AG04450 (cell line): ENCODE measurements around the gene SPON1. TPM values are rescaled to one million over a fixed set of nuclear protein-coding genes. Genes with fewer than 3 reads are reported as not detected.

Source experiments
- CTCF ChIA-PET: fragments of 300-600, 350-600 bp; formaldehyde crosslinking; extraction: SDS; loops from one replicate; lab custom pipeline; 2022; ENCODE audit warnings: antibody characterized with exemption, inconsistent platforms; lab: Charles Lee
- POLR2A ChIA-PET: fragments of 350-600 bp; formaldehyde crosslinking; extraction: SDS; loops from one replicate; lab custom pipeline; 2021; ENCODE audit warnings: antibody characterized with exemption, inconsistent platforms; lab: Yijun Ruan, JAX
- DNase-seq: peaks from one replicate; pipeline ENCODE4 v3.0.0-alpha.2; 2011; ENCODE audit warnings: low read depth, low spot score
- H3K27ac ChIP-seq: one replicate; pipeline ENCODE4 v1.5.1; 2012; ENCODE audit warnings: low read depth, low read length, control low read depth
- H3K27me3 ChIP-seq: one replicate; pipeline ENCODE4 v1.6.0; 2012; ENCODE audit warnings: low read length; ENCODE audit not compliant: control insufficient read depth, insufficient read depth
- H3K4me3 ChIP-seq: 2 replicates; pipeline ENCODE4 v1.5.1; 2011; ENCODE audit warnings: mild to moderate bottlenecking, low read depth, low read length, control low read depth
- H3K9me3 ChIP-seq: 2 replicates; pipeline ENCODE4 v1.5.1; 2012; ENCODE audit warnings: low read length; ENCODE audit not compliant: control insufficient read depth, insufficient read depth
- CTCF ChIP-seq: IDR thresholded peaks from 2 replicates; pipeline ENCODE4 v1.5.1; 2011; ENCODE audit warnings: low read depth, low read length, control low read depth, inconsistent platforms
- polyA plus RNA-seq: library from polyadenylated mRNA; depleted of rRNA; stranded (reverse); fragments of >200 nt; gene quantifications from 2 replicates; pipeline ENCODE4 v1.2.3, GENCODE V29; 2011

Gene SPON1
- polyA plus RNA-seq, 1 experiment = 0.53 TPM

GRCh38 chr11:14010665-14011064 is 48.1 kb downstream of the SPON1 start:
- CTCF ChIA-PET = no interaction called here
- H3K27me3 ChIP-seq = no peaks in the 10 kb centered on the region

GRCh38 chr11:14012846-14013245 is 50.3 kb downstream of the SPON1 start:
- no peak for DNase-seq
- Histone ChIP-seq H3K4me3 (no peak overlapping the region), H3K9me3 (no peaks in the 10 kb centered on the region), H3K27ac (no peak overlapping the region), H3K27me3 (no peaks in the 10 kb centered on the region)
- POLR2A ChIA-PET = no interaction called here
- CTCF ChIA-PET = no interaction called here
- TF ChIP-seq CTCF = no peak

More at GRCh38 chr11:14010665-14011064, 48.1 kb downstream of the SPON1 start:
- POLR2A ChIA-PET = no interaction called here
- Histone ChIP-seq H3K4me3 (no peak overlapping the region), H3K9me3 (no peaks in the 10 kb centered on the region), H3K27ac (no peak overlapping the region)
- no peak for DNase-seq
- TF ChIP-seq CTCF = no peak

- ChIA-PET POLR2A (no interaction called here), CTCF (interaction anchor here (1.4 kb wide), 1 partner anchor 59 kb away, joined by 3 read pairs; no protein-coding TSS in a partner anchor)
- DNase-seq = no peak
- Histone ChIP-seq H3K4me3 (no peak overlapping the region), H3K9me3 (no peaks in the 10 kb centered on the region), H3K27ac (no peak overlapping the region), H3K27me3 (no peaks in the 10 kb centered on the region)
- TF ChIP-seq CTCF = no peak
Measured at GRCh38 chr11:14015711-14016110, 53.2 kb downstream of the SPON1 start.

GRCh38 chr11:14018441-14018840 is 55.9 kb downstream of the SPON1 start:
- no peak overlapping the region for H3K27ac ChIP-seq
- DNase-seq = no peak
- no peaks in the 10 kb centered on the region for H3K27me3 ChIP-seq
- ChIA-PET POLR2A (no interaction called here), CTCF (no interaction called here)
- no peak for TF ChIP-seq CTCF
- no peaks in the 10 kb centered on the region for H3K9me3 ChIP-seq
- no peak overlapping the region for H3K4me3 ChIP-seq

DNA sequence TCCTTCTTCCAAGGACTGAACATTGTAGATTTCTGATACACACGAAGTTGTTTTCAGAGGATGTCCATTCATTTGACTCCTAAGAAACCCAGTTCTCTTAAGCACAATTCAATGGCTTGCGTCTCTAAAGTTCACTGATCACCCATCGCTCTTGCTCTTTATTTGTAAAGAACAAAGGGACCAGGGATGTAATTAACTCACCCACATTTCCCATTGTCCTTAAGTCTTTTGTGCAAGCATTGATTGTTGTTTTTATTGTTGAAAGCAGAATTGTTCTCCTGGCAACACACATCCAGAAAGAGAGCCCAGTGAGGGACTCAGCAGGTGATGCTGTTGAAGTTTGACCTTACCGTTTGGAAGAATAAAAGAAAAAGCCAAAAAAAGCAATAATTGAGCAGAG is 59.2 kb downstream of the SPON1 start:
- TF ChIP-seq CTCF = no peak
- Histone ChIP-seq H3K27me3 (no peaks in the 10 kb centered on the region), H3K4me3 (no peak overlapping the region), H3K27ac (no peak overlapping the region), H3K9me3 (no peaks in the 10 kb centered on the region)
- DNase-seq = no peak
- ChIA-PET CTCF (no interaction called here), POLR2A (no interaction called here)
